ENCODE data around the gene CLIC6.
A peak's percentile ranks its signal among the peaks of the same experiment; 100 is the strongest.

CLIC6 gene

DNA sequence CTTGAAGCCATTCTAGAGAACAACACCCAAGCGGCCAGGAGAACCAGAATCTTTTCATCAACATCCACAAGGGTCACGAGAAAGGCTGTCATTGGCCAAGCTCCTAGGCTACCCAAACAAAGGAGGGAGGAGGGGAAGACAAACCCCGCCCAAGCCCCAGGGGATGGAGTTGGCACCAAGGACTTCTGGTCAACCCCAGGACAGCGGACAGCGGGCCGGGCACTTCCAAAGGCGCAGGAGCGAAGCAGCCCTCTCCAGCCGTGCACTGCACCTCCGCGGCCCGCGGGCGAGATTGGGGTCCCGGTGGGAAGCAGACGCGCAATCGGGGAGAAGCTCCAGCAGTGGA lies at the start of gene CLIC6:
TSS of gene CLIC6 (plus strand) at position 192 of the 346 bp plus-strand sequence. CDS start 395 bp downstream, outside the sequence.
- no peak for DNase-seq (ENCODE audit: low spot score)

DNA sequence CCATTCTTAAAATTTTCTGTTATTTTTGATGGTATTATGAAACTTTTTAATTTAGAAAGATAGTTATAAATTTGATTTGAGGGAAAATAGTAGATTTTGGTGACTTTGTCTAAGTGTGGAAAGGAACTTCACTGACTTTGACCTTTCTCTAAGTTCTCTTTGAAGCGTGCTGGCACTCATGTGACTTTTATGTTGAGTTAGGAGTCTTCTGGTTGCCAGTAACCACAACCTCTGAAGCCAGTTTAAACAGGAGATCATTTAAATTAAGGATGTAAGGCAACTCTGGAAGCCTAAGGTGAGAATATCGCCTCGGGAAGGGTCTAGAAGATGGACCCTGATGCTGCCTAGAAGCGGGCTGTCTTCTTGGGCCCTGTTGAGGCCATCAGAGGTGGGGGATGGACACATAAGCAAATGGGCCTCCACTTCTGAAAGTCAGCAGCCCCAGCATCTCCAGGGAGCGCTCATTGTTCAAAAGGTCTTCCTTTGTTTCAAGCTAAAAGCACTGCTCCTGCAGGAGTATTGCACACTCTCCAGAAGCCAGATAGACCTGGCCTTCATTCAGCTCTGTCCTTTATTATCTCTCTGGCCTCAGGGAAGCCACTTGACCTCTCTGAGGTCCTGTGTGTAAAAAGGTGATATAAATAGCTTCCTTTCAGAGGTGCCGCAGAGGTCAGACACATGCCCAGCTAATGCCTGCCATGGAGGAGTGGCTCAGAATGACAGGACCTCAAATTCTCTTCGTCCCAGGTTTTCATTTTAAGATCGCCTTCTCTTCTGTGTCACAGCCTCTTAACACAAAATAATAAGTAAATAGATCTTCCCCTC lies 48.7 kb upstream of the CLIC6 start:
- no peak for DNase-seq (ENCODE audit: low spot score)

DNA sequence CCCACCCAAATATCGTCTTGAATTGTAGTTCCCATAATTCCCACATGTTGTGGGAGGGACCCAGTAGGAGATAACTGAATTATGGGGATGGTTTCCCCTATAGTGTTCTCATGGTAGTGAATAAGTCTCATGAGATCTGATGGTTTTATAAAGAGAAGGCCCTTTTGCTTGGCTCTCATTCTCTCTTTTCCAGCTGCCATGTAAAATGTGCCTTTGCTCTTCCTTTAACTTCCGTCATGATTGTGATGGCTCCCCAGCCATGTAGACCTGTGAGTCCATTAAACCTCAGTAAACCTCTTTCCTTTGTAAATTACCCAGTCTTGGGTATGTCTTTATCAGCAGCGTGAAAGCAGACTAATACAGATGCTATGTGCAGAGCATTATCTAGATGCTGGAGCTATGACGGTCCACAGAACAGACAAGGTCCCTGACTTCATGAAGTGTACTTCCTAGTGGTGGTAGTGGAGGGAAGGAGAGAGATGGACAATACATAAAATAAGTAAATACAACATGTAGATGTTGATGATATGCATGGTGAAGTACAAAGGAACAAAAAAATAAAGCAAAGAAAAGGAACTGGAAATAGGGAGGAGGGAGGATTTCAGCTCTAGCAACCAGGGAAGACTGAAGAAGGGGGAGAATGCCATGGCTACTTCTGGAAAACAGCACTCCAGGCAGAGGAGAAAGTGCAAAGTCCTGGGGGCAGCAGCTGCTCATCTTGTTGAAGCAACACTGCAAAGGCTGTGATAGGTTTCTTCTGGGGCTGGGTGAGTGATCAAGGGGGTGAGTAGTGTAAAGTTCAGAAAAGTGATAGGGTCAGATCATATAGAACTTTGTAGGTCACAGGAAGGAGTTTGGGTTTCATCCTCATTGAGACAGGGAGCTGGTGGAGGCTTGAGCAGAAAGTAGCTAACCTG lies 47.1 kb upstream of the CLIC6 start:
- DNase-seq (ENCODE audit: low spot score): no peak

DNA sequence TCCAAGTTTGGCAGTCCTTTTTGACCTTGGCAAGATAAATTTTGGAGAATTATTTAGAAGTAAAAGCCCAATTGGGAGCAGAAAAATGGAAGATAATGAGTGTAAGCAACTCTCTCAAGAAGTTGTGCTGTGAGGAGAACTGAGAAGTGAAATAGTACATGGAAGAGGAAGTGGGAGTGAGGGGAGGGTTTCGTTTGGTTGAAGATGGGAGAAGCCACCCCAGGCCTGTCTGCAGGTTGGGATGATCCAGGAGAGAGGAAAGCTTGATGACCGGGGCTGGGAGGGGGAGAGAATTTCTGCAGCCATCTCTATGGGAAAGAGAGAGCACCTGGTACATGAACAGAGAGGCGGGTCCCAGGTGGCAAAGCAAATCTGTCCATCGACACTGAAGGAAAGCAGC lies 45.3 kb upstream of the CLIC6 start:
- DNase-seq (ENCODE audit: low spot score): no peak

DNA sequence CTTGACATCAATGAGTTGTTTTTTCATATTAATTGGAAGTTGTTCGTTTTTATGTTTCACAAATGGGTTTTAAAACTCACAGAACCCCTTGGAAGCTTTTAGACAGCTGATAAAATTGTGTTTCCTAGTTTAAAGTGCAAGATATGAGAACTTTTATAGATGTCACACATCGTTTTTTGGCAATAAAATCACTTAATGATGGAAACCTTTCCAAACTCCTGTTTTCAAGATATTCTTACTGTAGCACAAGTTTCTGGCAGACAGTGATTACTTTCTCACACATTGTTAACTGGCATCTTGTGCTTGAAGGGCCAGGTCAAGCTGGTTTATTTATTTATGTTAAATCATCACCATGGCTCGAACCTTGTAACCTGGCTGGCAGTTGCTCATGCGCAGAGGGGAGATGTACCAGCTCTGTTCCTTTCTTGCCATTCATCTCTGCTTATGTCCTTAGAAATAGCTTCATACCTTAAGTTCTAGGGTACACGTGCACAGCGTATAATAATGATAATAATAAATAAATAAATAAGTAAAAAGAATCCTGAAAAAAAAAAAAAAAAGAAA lies 43.7 kb upstream of the CLIC6 start:
- no peak for DNase-seq (ENCODE audit: low spot score)

DNA sequence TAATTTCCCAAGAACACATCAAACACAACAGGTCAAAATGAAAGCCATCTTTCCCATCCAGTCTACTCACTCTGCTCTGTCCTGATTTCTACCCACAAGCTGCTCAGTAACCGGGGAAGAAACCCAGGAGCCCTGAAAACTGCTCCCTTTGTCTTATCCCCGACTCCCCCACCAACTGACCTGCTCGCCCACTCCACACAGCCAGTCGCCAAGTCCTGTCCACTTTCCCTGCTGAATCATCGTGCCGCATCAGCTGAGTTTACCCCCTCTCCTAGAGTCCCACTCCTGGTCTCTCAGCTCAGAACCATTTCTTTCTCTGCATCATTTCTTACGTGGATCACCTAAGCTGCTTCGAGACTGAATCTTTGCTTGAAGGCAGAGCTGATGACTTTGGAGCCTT lies 42.7 kb upstream of the CLIC6 start:
- DNase-seq (ENCODE audit: low spot score): no peak

DNA sequence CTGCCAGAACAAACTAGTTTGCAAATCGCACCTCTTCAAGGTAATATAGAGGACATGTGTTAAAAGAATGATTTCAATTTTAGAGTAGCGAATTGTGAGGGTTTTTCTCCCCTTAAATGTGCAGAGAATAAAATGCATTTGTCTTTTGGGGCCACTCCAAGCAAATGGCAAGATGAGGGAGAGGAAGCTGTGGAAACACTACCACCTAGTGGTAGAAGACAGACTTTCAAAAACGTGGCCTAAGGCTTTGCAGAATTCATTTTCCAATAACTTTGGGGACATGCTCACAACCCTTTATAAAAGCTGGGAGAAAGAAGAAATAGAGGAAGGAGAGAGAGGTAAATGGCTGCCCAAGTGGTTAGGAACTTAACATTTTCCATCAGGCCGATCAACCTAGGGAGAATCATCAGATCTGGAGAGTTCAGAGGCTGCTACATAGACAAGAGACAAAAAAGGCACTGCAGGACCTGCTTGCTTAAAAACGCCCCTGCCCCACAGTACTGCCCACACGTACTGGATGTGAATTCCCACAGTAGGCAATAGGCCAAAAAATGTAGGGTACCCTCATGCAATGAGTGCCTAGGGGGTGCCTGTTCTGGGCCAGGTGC lies 38.2 kb upstream of the CLIC6 start:
- peak; percentile 64 for DNase-seq (ENCODE audit: low spot score)

DNA sequence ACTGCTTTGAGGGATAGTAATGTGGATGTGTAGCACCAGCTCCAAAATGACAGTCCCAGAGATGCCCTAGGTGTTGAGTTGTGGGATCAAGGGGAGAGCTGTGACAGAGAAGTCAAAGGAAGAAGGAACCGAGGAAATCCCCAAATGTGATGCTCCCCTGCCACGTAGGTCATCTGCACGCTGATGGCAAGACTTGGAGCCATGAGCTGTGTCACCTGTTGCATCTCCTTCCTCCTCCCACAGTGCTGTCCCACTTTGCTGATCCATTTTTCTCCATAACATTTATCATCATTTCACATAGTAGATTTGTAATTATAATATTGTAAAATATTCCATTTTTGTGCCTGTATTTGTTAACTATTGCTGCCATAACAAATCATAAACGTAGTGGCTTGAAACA lies 36.3 kb upstream of the CLIC6 start:
- no peak for DNase-seq (ENCODE audit: low spot score)

DNA sequence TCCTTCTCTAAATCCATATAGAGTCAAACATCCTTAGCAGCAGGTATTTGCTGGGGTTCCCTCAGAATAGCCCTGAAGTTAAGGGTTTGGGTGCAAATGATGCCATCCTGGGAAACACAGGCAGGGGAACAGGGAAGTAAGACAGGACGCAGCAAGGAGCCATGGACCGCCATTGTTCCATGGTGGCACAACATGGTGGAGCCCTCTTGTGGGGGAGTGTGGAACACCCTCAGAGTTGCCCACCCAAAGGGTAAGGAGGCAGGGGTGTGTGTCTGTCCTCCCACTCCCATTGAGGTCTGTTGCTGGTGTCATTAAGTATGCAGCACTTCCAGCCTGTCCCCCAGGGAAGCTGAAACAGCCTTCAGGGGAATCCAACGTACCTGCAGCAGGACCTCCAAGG lies 33.5 kb upstream of the CLIC6 start:
- DNase-seq (ENCODE audit: low spot score): no peak

DNA sequence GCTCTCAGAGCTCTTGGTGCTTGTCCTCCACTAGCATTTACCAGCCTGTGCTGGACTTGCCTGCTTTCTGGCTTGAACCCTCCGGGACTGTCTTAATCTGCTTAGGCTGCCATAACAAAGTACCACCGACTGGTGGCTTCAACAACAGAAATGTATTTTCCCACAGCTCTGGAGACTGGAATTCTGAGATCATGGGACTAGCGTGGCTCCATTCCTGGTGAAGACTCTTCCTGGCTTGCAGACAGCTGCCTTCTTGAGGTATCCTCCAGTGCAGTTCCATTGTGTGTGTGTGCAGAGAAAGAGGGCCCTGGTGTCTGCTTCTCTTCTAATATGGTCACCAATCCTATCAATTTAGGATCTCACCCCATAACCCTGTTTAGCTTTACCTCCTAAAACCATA lies 31.8 kb upstream of the CLIC6 start:
- no peak for DNase-seq (ENCODE audit: low spot score)

DNA sequence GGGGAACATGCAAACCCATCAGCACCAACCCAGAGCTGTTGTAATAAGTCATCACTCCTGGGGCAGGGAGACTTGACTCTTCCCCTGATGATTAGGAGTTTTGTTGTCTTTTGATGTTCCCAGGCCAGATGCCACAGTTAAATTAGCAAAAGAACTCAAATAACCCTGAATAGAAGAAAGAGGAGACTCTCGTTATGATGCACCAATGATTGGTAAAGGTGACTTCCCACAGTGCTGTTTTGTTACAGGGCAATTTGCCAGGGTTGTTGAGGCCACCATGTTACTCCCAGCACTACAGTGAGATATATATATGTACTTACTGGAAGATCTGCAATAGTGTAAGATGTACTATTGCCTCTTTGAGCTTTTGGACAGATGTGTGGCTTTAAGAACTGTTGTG lies 29.5 kb upstream of the CLIC6 start:
- DNase-seq (ENCODE audit: low spot score): no peak

DNA sequence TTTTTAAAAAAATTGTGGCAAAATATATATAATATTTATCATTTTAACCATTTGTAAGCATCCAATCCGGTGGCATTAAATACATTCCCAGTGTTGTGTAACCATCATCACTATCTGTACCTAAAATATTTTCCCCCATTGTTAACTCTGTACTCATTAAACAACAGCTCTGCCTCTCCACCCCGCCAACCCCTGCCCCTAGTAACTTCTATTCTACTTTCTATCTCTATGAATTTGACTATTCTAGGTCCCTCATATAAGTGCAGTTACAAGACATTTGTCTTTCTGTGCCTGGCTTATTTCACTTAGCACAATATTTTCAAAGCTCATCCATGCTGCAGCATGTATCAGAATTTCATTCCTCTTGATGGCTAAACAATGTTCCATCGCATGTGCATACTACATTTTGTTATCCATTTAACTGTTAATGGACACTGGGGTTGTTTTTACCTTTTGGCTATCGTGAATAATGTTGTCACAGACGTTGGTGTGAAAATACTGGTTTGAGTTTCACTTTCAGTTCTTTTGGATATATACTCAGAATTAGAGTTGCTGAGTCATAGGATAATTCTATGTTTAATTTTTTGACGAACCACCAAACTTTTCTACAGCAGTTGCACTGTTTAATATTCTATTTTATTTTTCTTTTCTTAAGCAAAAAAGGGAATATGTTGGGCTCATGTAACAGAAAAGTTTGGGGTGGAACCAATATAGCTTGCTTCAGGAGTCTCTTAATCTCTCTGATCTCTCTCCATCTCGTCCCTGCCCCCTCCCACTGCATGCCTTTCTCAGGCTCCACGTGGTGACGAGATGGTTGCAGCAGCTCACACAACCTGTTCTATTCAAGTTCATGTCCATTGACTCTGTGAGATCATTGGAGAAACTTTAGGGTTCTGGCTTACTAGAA lies 28.7 kb upstream of the CLIC6 start:
- DNase-seq (ENCODE audit: low spot score): peak; percentile 73

DNA sequence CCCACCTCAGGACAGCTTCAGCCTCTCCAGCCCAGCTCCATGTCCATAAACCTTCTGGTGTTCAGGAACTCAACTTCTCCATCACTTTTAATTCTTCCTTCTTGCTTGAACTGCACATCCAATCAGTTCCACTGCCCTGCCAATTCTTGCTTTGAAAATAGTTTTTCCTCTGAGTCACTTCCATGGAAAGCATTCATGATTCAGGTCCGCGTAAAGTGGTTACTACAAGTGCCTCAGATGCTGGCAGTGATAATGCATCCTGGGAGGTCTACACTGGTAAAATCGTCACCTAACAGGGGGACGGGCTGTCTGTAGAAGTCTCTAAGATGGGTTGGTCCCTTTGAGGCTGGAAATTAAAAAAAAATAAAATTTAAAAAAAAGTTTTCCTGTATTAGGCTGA lies 27.9 kb upstream of the CLIC6 start:
- peak; percentile 63 for DNase-seq (ENCODE audit: low spot score)

DNA sequence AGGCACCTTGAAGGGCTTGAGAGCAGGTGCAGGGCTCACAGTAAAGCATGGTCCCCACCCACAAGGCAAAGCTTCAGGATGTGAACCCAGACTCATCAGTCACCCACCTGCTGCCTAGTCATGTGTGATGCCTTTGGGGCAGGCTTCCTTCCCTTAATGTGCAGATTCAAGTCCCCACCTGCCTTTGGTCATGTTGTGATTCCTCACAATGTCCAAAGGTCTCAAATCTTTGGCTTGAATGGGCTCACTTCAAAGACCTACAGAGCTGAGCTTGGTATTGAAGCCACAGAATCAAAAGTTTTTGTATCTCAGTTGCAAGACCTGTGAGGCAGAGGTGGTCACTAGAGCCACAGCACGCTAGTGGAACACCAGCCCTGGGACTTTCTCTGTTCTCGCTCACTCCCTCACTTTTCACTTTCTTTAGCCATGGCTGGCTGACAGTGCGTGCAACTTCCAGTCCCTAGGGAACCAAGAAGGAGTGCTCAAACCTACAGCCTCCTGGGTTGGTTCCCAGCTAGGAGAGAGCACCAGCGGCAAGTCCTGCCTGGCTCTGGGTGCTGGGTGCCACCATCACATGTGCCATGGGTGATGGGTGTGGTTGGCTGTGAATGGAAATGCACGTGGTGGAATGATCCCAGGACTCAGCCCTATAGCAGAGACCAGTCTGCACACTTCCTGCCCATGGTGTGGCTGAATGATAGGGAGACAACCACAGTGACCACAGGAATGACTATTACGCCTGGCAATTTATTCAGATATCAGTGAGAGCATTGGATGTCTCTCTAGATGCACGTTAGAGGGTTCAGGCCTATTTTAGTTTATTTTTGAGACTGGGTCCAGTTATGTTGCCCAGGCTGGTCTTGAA lies 26.4 kb upstream of the CLIC6 start:
- DNase-seq (ENCODE audit: low spot score): no peak

DNA sequence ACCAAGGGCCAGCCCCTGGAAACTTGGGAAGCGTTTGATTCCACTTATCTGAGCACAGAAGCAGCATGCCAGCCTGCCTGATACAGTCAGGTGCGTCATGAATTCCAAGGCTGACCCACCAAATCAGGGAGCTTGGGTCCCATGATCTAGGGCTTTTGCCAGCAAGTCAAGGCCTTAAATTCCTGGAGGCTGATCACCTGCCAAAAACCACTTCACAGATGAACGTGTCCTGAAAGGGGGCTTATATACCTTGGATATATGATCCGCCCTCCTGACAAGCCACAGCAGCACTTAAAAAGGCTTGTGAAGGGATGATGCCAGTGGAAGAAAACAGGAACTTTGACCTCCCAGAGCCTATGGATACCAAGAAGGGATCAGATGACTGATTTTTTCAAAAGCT lies 24.0 kb upstream of the CLIC6 start:
- no peak for DNase-seq (ENCODE audit: low spot score)

DNA sequence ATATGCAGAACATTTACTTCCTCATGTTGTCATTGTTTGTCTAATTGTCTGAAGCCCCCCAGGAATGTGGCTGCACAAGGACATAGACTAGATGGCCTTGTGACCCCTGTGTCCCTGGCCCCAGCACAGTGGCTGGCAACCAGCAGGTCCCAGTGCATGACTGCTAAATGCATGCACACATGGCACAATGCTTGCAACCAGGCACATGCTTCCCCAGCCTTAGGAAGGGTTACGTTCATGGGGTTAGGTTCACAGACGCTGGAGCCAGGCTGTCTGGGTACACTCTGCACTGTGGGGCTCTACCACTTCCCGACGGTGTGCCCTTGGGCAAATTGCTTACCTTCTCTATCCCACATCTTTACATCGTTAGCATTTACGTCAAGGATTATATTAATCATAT lies 21.2 kb upstream of the CLIC6 start:
- DNase-seq (ENCODE audit: low spot score): no peak

DNA sequence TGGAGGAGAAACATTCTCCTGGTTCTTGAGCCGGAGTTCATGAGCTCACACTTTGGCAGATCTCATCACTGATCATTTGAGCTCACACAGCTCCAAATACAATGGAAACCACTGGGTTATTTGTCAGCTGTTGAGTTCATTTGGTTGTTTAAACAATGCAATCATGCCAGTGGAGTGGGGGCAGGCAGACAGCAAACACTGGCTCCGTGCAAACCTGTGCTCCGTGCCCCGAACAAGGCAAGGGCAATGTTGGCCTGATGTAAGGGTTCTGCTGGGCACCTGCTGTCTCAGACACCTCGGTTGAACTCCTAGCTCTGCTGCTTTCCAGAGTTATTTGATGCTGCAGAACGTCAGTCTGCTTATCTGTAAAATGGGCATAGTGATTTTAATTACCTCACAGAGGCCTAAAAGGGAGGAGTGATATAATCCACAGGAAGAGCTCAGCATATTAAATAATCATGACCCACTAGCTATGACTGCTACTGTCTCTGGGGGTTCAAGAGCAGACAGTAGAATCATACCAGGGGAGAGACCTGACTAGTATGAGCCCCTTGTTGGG lies 20.0 kb upstream of the CLIC6 start:
- DNase-seq (ENCODE audit: low spot score): no peak

DNA sequence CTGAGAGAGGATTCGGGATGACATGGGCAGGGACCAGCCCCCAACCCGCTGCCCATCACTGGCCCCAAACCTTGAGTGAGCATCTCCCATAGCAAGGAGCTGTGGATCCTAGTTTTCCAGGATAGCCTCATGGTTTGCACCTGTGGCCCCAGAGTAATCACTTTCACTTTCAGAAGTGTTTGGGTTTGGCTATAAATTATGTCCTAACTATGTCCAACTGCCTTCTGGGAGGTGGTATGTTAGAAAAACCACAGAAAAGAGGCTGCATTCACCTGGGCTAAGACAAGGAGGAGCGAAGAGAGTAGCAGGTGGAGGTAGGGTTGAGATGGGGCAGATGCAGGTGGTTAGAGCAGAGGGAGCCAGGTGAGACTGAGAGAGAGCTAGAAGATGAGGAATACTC lies 19.4 kb upstream of the CLIC6 start:
- no peak for DNase-seq (ENCODE audit: low spot score)

DNA sequence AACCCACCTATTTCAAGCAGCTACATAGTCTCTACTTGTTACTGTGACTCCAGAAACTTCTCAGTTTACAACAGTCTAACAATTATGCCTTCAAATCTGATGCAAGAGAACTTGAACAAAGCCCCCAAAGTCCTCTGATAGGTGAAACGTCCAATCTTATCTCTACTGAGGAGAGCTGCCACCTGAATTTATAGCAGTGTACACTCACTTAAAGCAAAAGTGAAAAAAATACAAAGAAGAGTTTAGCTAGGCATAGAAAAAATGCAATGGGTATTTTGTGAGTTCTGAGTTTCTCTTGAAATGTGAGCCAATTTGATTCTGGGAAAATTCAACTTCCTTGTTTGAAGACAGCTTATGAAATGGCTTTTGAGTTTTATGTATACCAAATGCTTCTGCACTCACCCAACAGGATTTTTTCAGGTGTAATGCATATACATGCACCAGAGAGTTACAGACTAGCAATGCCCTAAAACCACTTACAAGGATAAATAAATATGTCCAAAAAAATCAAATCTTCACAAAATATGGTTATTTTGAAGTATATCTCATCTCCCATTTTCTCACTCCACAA lies 17.8 kb upstream of the CLIC6 start:
- no peak for DNase-seq (ENCODE audit: low spot score)

DNA sequence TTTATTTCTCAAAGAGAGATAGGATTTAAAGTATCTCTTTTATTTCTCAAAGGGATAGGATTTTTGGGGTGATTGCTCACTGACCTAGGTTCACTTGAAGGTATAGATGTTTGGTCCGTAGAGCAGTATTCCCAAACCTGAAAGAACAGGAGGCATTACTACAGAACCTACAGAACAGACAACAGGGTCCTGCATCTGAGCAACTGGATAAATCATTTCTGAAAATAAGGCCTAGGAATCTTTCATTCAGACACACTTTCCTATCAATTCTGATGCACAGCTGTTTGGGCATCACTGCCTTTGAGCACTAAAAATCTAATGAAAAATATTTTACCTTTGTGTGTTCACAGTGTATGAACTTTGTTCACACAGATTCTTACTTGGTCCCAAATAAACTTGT lies 17.2 kb upstream of the CLIC6 start:
- DNase-seq (ENCODE audit: low spot score): no peak
